Sigmoid colon (tissue), 4 donors: ENCODE data around the gene PGF.

Experiments
- EP300 ChIP-seq, 4 donors: sonication (generic); formaldehyde crosslinking; IDR thresholded peaks; one replicate each; pipeline ENCODE4 v1.6.1; 2017; ENCODE audit warnings: antibody characterized with exemption in 4 of 4
- TF ChIP-seq, protein P1 (sequence below), 4 experiments: fragments of 450-650 bp in 3 of 4; fragments of 200-600 bp in 1 of 4; IDR thresholded peaks; one replicate each; pipeline ENCODE4 v1.5.1; 2016 to 2019; ENCODE audit warnings: antibody characterized with exemption in 4 of 4, mild to moderate bottlenecking in 3 of 4, moderate library complexity in 2 of 4

DNA sequence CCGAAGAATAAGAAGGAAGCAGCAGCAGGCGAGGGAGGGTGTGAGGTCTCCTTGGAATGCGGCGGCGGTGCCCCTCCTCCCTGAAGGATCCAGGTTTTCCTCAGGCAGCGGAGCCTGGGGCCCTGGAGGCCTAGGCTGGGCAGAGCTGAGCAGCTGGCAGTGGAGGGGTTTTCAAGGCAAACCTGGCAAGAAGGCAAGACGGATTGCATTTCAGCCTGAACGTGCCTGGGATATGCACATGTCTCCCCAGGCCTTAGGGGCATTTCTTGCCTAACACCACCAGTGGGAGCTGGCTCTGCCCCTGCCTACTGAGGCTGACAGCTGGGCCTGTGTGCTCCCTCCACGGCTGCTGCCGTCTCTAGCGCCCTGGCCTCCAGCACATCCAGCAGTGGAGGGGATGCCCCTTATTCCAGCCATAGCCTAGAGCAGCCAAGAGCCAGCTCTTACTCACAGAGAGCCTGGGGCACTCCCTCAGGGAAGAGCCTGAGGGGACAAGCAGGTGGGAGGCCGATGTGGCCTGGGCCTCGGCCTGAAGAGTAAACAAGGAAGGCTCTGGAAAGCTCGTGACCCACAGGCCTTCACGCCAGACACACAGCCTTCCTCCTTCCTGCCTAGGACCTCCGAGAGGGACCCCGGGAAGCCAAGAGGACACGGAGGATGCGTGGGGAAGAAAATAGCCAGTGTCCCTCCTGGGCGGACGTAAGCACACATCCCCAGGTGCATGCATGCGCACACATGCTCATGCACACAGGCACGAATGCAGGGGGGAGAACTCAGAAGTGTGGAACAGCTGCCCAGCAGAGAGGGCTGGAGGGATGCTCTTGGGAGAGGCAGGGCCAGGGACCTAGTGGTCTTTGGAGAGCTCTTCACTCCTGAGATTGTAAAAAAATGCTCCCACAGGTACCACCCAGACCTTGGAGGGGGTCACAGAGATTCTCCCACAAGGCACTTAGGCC lies 24.3 kb upstream of the PGF start:
- TF ChIP-seq, protein P1, sequence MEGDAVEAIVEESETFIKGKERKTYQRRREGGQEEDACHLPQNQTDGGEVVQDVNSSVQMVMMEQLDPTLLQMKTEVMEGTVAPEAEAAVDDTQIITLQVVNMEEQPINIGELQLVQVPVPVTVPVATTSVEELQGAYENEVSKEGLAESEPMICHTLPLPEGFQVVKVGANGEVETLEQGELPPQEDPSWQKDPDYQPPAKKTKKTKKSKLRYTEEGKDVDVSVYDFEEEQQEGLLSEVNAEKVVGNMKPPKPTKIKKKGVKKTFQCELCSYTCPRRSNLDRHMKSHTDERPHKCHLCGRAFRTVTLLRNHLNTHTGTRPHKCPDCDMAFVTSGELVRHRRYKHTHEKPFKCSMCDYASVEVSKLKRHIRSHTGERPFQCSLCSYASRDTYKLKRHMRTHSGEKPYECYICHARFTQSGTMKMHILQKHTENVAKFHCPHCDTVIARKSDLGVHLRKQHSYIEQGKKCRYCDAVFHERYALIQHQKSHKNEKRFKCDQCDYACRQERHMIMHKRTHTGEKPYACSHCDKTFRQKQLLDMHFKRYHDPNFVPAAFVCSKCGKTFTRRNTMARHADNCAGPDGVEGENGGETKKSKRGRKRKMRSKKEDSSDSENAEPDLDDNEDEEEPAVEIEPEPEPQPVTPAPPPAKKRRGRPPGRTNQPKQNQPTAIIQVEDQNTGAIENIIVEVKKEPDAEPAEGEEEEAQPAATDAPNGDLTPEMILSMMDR (IDR thresholded peaks at IDR 0.05): no peak
- TF ChIP-seq EP300 (IDR thresholded peaks at IDR 0.05): no peak
